HFFc6 (cell line): ENCODE results near the gene CCDC142. TPM values are rescaled to one million over a fixed set of nuclear protein-coding genes. Genes with fewer than 3 reads are reported as not detected.

Source experiments
- DNase-seq: peaks from one replicate; pipeline ENCODE4 v3.0.0-alpha.2; 2018
- H3K27ac Mint-ChIP-seq: 2 replicates; pipeline ENCODE4 v1.8.0; 2020; ENCODE audit warnings: mild to moderate bottlenecking, mixed read lengths
- H3K27me3 Mint-ChIP-seq: 2 replicates; pipeline ENCODE4 v1.8.0; 2021; ENCODE audit warnings: mild to moderate bottlenecking, moderate library complexity, mixed read lengths; ENCODE audit not compliant: insufficient read depth
- H3K36me3 Mint-ChIP-seq: 2 replicates; pipeline ENCODE4 v1.8.0; 2021; ENCODE audit warnings: low read depth, mixed read lengths
- H3K4me1 Mint-ChIP-seq: 2 replicates; pipeline ENCODE4 v1.8.0; 2020; ENCODE audit warnings: low read depth, mixed read lengths
- H3K4me3 Mint-ChIP-seq: 2 replicates; pipeline ENCODE4 v1.8.0; 2020; ENCODE audit warnings: mild to moderate bottlenecking, moderate library complexity, mixed read lengths
- H3K9me3 Mint-ChIP-seq: 2 replicates; pipeline ENCODE4 v1.8.0; 2020; ENCODE audit warnings: mild to moderate bottlenecking, mixed read lengths
- CTCF ChIP-seq: fragments of 200-600 bp; sonication (generic); IDR thresholded peaks from 2 replicates; pipeline ENCODE4 v1.5.0; 2021; ENCODE audit warnings: antibody characterized with exemption, mild to moderate bottlenecking
- total RNA-seq, 6 experiments: library from RNA; stranded (reverse); fragmentation: NEBNext Ultra II Directional; extraction: Animal tissue kit (Norgen Biotek cat#: 25700); gene quantifications; 2 replicates in 1 of 6; 3 replicates in 5 of 6; pipeline ENCODE4 v1.2.3, GENCODE V29; 2021

The CCDC142 gene
- total RNA-seq, 6 experiments from 2014 or later, result 8.5 to 11.1 (median 10.2) TPM

- Mint-ChIP-seq H3K27ac (peak overlapping the region; percentile 35; the same call in 1 of the 2 replicates), H3K36me3 (peaks cover 19% of the 10 kb centered on the region), H3K4me3 (no peak overlapping the region), H3K9me3 (no peaks in the 10 kb centered on the region), H3K27me3 (no peaks in the 10 kb centered on the region; the same call in 1 of the 2 replicates), H3K4me1 (peaks cover 46% of the 10 kb centered on the region)
- DNase-seq, result no peak
- no peak for TF ChIP-seq CTCF
Measured at GRCh38 chr2:74425523-74425922, 57.3 kb downstream of the CCDC142 start.

- Mint-ChIP-seq H3K4me3 (peak overlapping the region; percentile 38; the same call in 1 of the 2 replicates), H3K9me3 (no peaks in the 10 kb centered on the region), H3K36me3 (peaks cover 19% of the 10 kb centered on the region), H3K27ac (peak overlapping the region; percentile 66), H3K4me1 (peaks cover 46% of the 10 kb centered on the region), H3K27me3 (no peaks in the 10 kb centered on the region; the same call in 1 of the 2 replicates)
- TF ChIP-seq CTCF, result no peak
- no peak for DNase-seq
Measured at GRCh38 chr2:74424995-74425406, 57.8 kb downstream of the CCDC142 start.

- H3K27ac Mint-ChIP-seq, result peak overlapping the region; percentile 66
- H3K4me1 Mint-ChIP-seq, result peaks cover 46% of the 10 kb centered on the region
- H3K4me3 Mint-ChIP-seq, result peak overlapping the region; percentile 38; the same call in 1 of the 2 replicates
- no peaks in the 10 kb centered on the region; the same call in 1 of the 2 replicates for H3K27me3 Mint-ChIP-seq
- no peaks in the 10 kb centered on the region for H3K9me3 Mint-ChIP-seq
- no peak for DNase-seq
- no peak for TF ChIP-seq CTCF
- H3K36me3 Mint-ChIP-seq, result peaks cover 15% of the 10 kb centered on the region
Measured at GRCh38 chr2:74424139-74424992, 58.4 kb downstream of the CCDC142 start.

Other genes with a start within 250 kb of the CCDC142 start
- under 1 TPM in 3 of 6 experiments, not detected in 3; 0.19 to 0.40 (median 0.31) TPM for gene SLC4A5, start 139.6 kb downstream of the CCDC142 start, total RNA-seq
- gene DCTN1, start 102.7 kb downstream of the CCDC142 start, total RNA-seq, result 100 to 1,000 TPM; 222 to 286 (median 236) TPM
- 1 to 10 TPM in 5 of 6 experiments, under 1 TPM in 1; 0.53 to 2.3 (median 1.4) TPM for gene C2orf81, start 61.4 kb downstream of the CCDC142 start, total RNA-seq
- gene WDR54, start 61.3 kb downstream of the CCDC142 start, total RNA-seq, result 10 to 100 TPM; 30.7 to 37.7 (median 33.4) TPM
- gene RTKN, start 41.1 kb downstream of the CCDC142 start, total RNA-seq, result 10 to 100 TPM; 12.7 to 14.8 (median 13.6) TPM
- 10 to 100 TPM; 18.4 to 26.9 (median 21.4) TPM for gene INO80B, start 27.9 kb downstream of the CCDC142 start, total RNA-seq
- 10 to 100 TPM; 51.0 to 73.1 (median 56.7) TPM for gene WBP1, start 24.6 kb downstream of the CCDC142 start, total RNA-seq
- gene MOGS, start 17.6 kb downstream of the CCDC142 start, total RNA-seq, result 10 to 100 TPM; 51.4 to 68.9 (median 62.5) TPM
- 100 to 1,000 TPM in 2 of 6 experiments, 10 to 100 TPM in 4; 74.5 to 120 (median 97.7) TPM for gene MRPL53, start 10.3 kb downstream of the CCDC142 start, total RNA-seq
- 10 to 100 TPM; 14.3 to 17.4 (median 16.7) TPM for gene TTC31, start 83 bp upstream of the CCDC142 start, total RNA-seq
- 1 to 10 TPM in 3 of 6 experiments, under 1 TPM in 3; 0.21 to 1.8 (median 1.2) TPM for gene LBX2, start 16.6 kb upstream of the CCDC142 start, total RNA-seq
- 10 to 100 TPM; 26.0 to 33.8 (median 29.3) TPM for gene PCGF1, start 24.7 kb upstream of the CCDC142 start, total RNA-seq
- under 1 TPM; 0.17 to 0.31 (median 0.21) TPM for gene TLX2, start 31.5 kb upstream of the CCDC142 start, total RNA-seq
- gene DQX1, start 43.2 kb upstream of the CCDC142 start, total RNA-seq, result under 1 TPM in 2 of 6 experiments, not detected in 4; 0.14 to 0.40 TPM
- 100 to 1,000 TPM in 2 of 6 experiments, 10 to 100 TPM in 4; 81.0 to 119 (median 94.6) TPM for gene AUP1, start 46.7 kb upstream of the CCDC142 start, total RNA-seq
- 10 to 100 TPM; 29.7 to 43.3 (median 33.6) TPM for gene HTRA2, start 46.9 kb upstream of the CCDC142 start, total RNA-seq
- 10 to 100 TPM; 59.4 to 76.5 (median 64.1) TPM for gene LOXL3, start 70.9 kb upstream of the CCDC142 start, total RNA-seq
- gene DOK1, start 71.7 kb upstream of the CCDC142 start, total RNA-seq, result 10 to 100 TPM; 17.3 to 38.4 (median 31.5) TPM
- gene M1AP, start 165.3 kb upstream of the CCDC142 start, total RNA-seq, result under 1 TPM in 5 of 6 experiments, not detected in 1; 0.14 to 0.38 (median 0.17) TPM
- gene SEMA4F, start 171.2 kb upstream of the CCDC142 start, total RNA-seq, result 10 to 100 TPM; 12.5 to 16.5 (median 14.4) TPM